B cell (primary cell): ENCODE measurements around the gene NCOA5.

Experiments
- EZH2 ChIP-seq: IDR thresholded peaks from 2 replicates; pipeline ENCODE4 v1.6.1; 2012; ENCODE audit warnings: borderline replicate concordance, low read depth, mild to moderate bottlenecking, moderate library complexity, low read length; ENCODE audit not compliant: insufficient read depth, poor library complexity, severe bottlenecking
- TF ChIP-seq, protein P1 (sequence below): fragments of 200-600 bp; IDR thresholded peaks from one replicate; pipeline ENCODE4 v1.8.0; 2022; ENCODE audit warnings: antibody characterized with exemption, mild to moderate bottlenecking

DNA sequence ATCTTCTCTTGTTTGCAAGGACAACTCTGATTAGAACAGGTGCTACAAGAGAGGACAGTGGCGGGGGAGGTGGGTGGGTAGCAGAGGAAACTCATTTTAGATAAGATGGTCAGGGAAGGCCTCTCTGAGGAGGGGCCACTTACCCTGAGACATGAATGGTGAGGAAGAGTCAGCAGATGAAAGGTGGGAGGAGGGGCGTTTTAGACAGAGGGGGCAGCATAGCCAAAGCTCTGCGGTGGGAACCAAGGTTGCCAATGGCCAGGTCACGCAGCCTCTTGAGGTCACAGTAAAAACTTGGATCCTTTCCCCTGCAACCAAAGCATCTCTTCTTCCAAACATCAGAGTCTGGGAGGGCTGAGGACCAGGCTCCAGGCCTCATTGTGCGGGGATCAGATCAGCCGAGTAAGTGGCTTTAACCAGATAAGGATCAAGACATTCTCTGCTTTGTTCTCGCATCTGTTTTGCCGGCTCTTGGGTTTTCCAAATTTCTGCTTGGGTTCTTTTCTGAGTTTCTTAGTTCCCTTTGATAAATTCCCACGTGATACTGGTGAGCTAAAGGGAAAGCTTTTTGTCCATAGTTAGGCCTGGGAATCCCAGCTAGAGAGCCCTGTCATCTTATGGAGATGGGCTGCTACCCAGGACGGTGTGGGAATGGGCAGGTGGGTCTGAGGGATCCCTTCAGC is 22.8 kb upstream of the NCOA5 start:
- TF ChIP-seq, protein P1, sequence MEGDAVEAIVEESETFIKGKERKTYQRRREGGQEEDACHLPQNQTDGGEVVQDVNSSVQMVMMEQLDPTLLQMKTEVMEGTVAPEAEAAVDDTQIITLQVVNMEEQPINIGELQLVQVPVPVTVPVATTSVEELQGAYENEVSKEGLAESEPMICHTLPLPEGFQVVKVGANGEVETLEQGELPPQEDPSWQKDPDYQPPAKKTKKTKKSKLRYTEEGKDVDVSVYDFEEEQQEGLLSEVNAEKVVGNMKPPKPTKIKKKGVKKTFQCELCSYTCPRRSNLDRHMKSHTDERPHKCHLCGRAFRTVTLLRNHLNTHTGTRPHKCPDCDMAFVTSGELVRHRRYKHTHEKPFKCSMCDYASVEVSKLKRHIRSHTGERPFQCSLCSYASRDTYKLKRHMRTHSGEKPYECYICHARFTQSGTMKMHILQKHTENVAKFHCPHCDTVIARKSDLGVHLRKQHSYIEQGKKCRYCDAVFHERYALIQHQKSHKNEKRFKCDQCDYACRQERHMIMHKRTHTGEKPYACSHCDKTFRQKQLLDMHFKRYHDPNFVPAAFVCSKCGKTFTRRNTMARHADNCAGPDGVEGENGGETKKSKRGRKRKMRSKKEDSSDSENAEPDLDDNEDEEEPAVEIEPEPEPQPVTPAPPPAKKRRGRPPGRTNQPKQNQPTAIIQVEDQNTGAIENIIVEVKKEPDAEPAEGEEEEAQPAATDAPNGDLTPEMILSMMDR = no peak
- no peak for TF ChIP-seq EZH2
